Suprapubic skin (tissue), 4 donors: Measurements from ENCODE around the gene XPO1. TPM values are rescaled to one million over a fixed set of nuclear protein-coding genes. Genes with fewer than 3 reads are reported as not detected.
"Not testable (repeated sequence)": the region's sequence is repeated elsewhere in the genome, so short reads cannot be mapped to it uniquely, and the experiment has no call there.

Source experiments
- DNase-seq, 2 donors: peaks; one replicate each; pipeline ENCODE4 v3.0.0-alpha.2; 2019; ENCODE audit warnings: low spot score in 2 of 2
- H3K27ac ChIP-seq: fragments of 200-600 bp; sonication (generic); one replicate; pipeline ENCODE4 v1.5.1; 2019
- H3K27me3 ChIP-seq: fragments of 200-600 bp; sonication (generic); one replicate; pipeline ENCODE4 v1.5.1; 2019
- H3K36me3 ChIP-seq: fragments of 200-600 bp; sonication (generic); one replicate; pipeline ENCODE4 v1.5.1; 2019
- H3K4me1 ChIP-seq: fragments of 200-600 bp; sonication (generic); one replicate; pipeline ENCODE4 v1.5.1; 2019
- H3K4me3 ChIP-seq: fragments of 200-600 bp; sonication (generic); one replicate; pipeline ENCODE4 v1.5.1; 2019; ENCODE audit warnings: mild to moderate bottlenecking
- H3K9me3 ChIP-seq: fragments of 200-600 bp; sonication (generic); one replicate; pipeline ENCODE4 v1.5.1; 2019
- CTCF ChIP-seq, 2 donors: fragments of 200-600 bp in 1 of 2; fragments of 450-650 bp in 1 of 2; sonication (generic) in 1 of 2; IDR thresholded peaks; one replicate each; pipeline ENCODE4 v1.5.1; 2016 to 2019; ENCODE audit warnings: antibody characterized with exemption in 2 of 2, mild to moderate bottlenecking in 1 of 2, moderate library complexity in 1 of 2
- EP300 ChIP-seq: sonication (generic); formaldehyde crosslinking; IDR thresholded peaks from one replicate; pipeline ENCODE4 v1.6.1; 2017; ENCODE audit warnings: antibody characterized with exemption
- POLR2A ChIP-seq, 2 donors: fragments of 450-650 bp; IDR thresholded peaks; one replicate each; pipeline ENCODE4 v1.6.1; 2017; ENCODE audit warnings: antibody characterized with exemption in 2 of 2, mild to moderate bottlenecking in 2 of 2, moderate library complexity in 2 of 2
- POLR2AphosphoS5 ChIP-seq, 3 donors: sonication (generic); formaldehyde crosslinking; IDR thresholded peaks; one replicate each; pipeline ENCODE4 v1.6.1; 2017; ENCODE audit warnings: antibody characterized with exemption in 3 of 3
- WGBS: methylation state at CpG from one replicate; pipeline ENCODE4 v1.1.5; 2018; 5-methylcytosine and 5-hydroxymethylcytosine counted together
- total RNA-seq, 4 donors: library from RNA; depleted of rRNA; stranded (reverse); fragments of >200 nt; gene quantifications; one replicate each; pipeline ENCODE4 v1.1.0, GENCODE V29; 2016

Gene XPO1
- total RNA-seq, 4 donors from 2014 or later = 74.3 to 136 (median 82.7) TPM

- no peaks in the 10 kb centered on the region for H3K27me3 ChIP-seq
- TF ChIP-seq CTCF (IDR thresholded peaks at IDR 0.05) (no peak), POLR2A (IDR thresholded peaks at IDR 0.05) (peak; percentile 69 to 92), POLR2AphosphoS5 (IDR thresholded peaks at IDR 0.05) (peak in 2 of 3 donors; percentile 54 to 74)
- no peaks in the 10 kb centered on the region for H3K9me3 ChIP-seq
- no peaks in the 10 kb centered on the region for H3K36me3 ChIP-seq
- peak; percentile 96 to 97 for DNase-seq
- peaks cover 25% of the 10 kb centered on the region for H3K4me1 ChIP-seq
- 0% methylated on average over 1 of the region's 91 CpGs for WGBS
- peak within 1 kb of the TSS; percentile 90 for H3K4me3 ChIP-seq
- H3K27ac ChIP-seq = peak within 1 kb of the TSS; percentile 98
Observed at GRCh38 chr2:61470965-61471904, 66.9 kb downstream of the XPO1 start, which contains the start of gene USP34. TSS of gene USP34 (minus strand) at chr2:61471087. CDS start at chr2:61470692, 395 bp downstream.

GRCh38 chr2:61470122-61470951 lies 67.8 kb downstream of the XPO1 start:
- H3K9me3 ChIP-seq = no peaks in the 10 kb centered on the region
- peak; percentile 93 for DNase-seq
- no peaks in the 10 kb centered on the region for H3K36me3 ChIP-seq
- 0% methylated on average over 15 of the region's 94 CpGs for WGBS
- TF ChIP-seq POLR2AphosphoS5 (IDR thresholded peaks at IDR 0.05) = peak in 1 of 3 donors; percentile 11
- no peak for TF ChIP-seq CTCF (IDR thresholded peaks at IDR 0.05)
- peaks cover 25% of the 10 kb centered on the region for H3K4me1 ChIP-seq
- peak overlapping the region; percentile 98 for H3K27ac ChIP-seq
- H3K4me3 ChIP-seq = peak overlapping the region; percentile 90
- no peaks in the 10 kb centered on the region for H3K27me3 ChIP-seq

- no peaks in the 10 kb centered on the region for H3K27me3 ChIP-seq
- H3K4me3 ChIP-seq = peak overlapping the region; percentile 90
- H3K27ac ChIP-seq = peak overlapping the region; percentile 98
- TF ChIP-seq EP300 (no peak), POLR2A (IDR thresholded peaks at IDR 0.05) (no peak), CTCF (IDR thresholded peaks at IDR 0.05) (no peak), POLR2AphosphoS5 (IDR thresholded peaks at IDR 0.05) (no peak)
- DNase-seq = no peak
- WGBS = 3% methylated on average over 8 of the region's 8 CpGs
- no peaks in the 10 kb centered on the region for H3K36me3 ChIP-seq
- H3K9me3 ChIP-seq = no peaks in the 10 kb centered on the region
- H3K4me1 ChIP-seq = peaks cover 25% of the 10 kb centered on the region
Observed at GRCh38 chr2:61469424-61470121, 68.6 kb downstream of the XPO1 start.

GRCh38 chr2:61468231-61468630 lies 69.9 kb downstream of the XPO1 start:
- H3K27me3 ChIP-seq, DNase-seq, H3K27ac ChIP-seq, H3K36me3 ChIP-seq, H3K9me3 ChIP-seq, H3K4me3 ChIP-seq: not testable (repeated sequence)
- peaks cover 25% of the 10 kb centered on the region for H3K4me1 ChIP-seq
- WGBS = 90% methylated on average over 10 of the region's 10 CpGs

GRCh38 chr2:61465045-61465444 lies 73.1 kb downstream of the XPO1 start:
- WGBS = 64% methylated on average over 3 of the region's 3 CpGs

More at GRCh38 chr2:61465045-61465444, 73.1 kb downstream of the XPO1 start:
- no peaks in the 10 kb centered on the region for H3K27me3 ChIP-seq
- H3K27ac ChIP-seq = no peak overlapping the region
- no peak for DNase-seq
- TF ChIP-seq CTCF (IDR thresholded peaks at IDR 0.05) (no peak), EP300 (no peak), POLR2A (IDR thresholded peaks at IDR 0.05) (no peak), POLR2AphosphoS5 (IDR thresholded peaks at IDR 0.05) (no peak)
- H3K36me3 ChIP-seq = no peaks in the 10 kb centered on the region
- no peak overlapping the region for H3K4me3 ChIP-seq
- peaks cover 18% of the 10 kb centered on the region for H3K4me1 ChIP-seq
- no peaks in the 10 kb centered on the region for H3K9me3 ChIP-seq
